ENCODE results near the gene WDR46. TPM values are rescaled to one million over a fixed set of nuclear protein-coding genes. Genes with fewer than 3 reads are reported as not detected.

WDR46 gene
- total RNA-seq, 6 experiments from 2014 or later = 13.1 to 35.2 (median 23.9) TPM

- Histone ChIP-seq H3K36me3 (peaks cover 0 to 39% (median 6%) of the 10 kb centered on the region in 4 donors), H3K4me3 (no peak overlapping the region), H3K27me3 (no peaks in the 10 kb centered on the region), H3K4me1 (peaks cover 2 to 30% (median 17%) of the 10 kb centered on the region in 4 donors), H3K9me3 (no peaks in the 10 kb centered on the region), H3K27ac (no peak overlapping the region)
- 61% methylated on average over 2 of the region's 3 CpGs for WGBS (ENCODE audit: insufficient coverage, low coverage, low lambda C conversion rate, missing lambda C conversion rate)
- ATAC-seq (no peak), DNase-seq (no peak)
- intact Hi-C loops (cut with DNase I) = no loop called here
- TF ChIP-seq CTCF (IDR thresholded peaks at IDR 0.05) (no peak), POLR2A (IDR thresholded peaks at IDR 0.05) (no peak)
Observed at GRCh38 chr6:33278810-33279209, 10.2 kb downstream of the WDR46 start.

DNA sequence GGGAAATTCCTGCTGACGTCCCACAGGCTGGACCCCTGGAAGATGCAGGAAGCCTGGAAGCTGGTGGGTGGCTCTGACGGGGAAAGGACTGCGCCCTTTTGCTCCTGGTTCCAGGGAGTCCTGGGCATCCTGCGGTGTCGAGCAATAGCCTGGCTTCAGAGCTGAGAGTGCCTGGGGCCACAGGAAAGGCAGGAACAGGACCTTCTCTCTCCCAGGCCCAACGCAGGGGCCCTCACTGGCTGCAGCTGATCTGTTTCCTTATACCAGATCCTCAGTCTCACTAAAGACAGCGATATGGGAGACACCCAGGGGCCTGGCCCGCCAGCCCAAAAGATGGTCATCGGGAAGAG lies 10.7 kb downstream of the WDR46 start:
- Histone ChIP-seq H3K9me3 (no peaks in the 10 kb centered on the region), H3K27me3 (no peaks in the 10 kb centered on the region), H3K36me3 (peaks cover 0 to 43% (median 6%) of the 10 kb centered on the region in 4 donors), H3K4me1 (peaks cover 2 to 32% (median 19%) of the 10 kb centered on the region in 4 donors), H3K27ac (no peak overlapping the region), H3K4me3 (no peak overlapping the region)
- TF ChIP-seq CTCF (IDR thresholded peaks at IDR 0.05) (no peak), POLR2A (IDR thresholded peaks at IDR 0.05) (no peak)
- intact Hi-C loops (cut with DNase I) = no loop called here
- DNase-seq = no peak
- 51% methylated on average over 4 of the region's 9 CpGs for WGBS (ENCODE audit: insufficient coverage, low coverage, low lambda C conversion rate, missing lambda C conversion rate)
- ATAC-seq = no peak

DNA sequence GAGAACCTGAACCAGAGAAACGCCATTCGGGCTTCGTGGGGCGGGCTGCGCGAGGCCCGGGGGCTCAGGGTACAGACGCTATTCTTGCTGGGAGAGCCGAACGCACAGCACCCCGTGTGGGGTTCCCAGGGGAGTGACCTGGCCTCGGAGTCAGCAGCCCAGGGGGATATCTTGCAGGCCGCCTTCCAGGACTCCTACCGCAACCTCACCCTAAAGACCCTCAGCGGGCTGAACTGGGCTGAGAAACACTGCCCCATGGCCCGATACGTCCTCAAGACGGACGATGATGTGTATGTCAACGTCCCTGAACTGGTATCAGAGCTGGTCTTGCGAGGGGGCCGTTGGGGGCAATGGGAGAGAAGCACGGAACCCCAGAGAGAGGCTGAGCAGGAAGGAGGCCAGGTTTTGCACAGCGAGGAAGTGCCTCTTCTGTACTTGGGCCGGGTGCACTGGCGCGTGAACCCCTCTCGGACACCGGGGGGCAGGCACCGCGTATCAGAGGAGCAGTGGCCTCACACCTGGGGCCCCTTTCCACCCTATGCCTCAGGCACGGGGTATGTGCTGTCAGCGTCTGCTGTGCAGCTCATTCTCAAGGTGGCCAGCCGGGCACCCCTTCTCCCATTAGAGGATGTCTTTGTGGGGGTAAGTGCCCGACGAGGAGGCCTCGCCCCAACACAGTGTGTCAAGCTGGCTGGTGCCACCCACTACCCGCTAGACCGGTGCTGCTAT lies 11.2 kb downstream of the WDR46 start:
- intact Hi-C loops (cut with DNase I) = no loop called here

DNA sequence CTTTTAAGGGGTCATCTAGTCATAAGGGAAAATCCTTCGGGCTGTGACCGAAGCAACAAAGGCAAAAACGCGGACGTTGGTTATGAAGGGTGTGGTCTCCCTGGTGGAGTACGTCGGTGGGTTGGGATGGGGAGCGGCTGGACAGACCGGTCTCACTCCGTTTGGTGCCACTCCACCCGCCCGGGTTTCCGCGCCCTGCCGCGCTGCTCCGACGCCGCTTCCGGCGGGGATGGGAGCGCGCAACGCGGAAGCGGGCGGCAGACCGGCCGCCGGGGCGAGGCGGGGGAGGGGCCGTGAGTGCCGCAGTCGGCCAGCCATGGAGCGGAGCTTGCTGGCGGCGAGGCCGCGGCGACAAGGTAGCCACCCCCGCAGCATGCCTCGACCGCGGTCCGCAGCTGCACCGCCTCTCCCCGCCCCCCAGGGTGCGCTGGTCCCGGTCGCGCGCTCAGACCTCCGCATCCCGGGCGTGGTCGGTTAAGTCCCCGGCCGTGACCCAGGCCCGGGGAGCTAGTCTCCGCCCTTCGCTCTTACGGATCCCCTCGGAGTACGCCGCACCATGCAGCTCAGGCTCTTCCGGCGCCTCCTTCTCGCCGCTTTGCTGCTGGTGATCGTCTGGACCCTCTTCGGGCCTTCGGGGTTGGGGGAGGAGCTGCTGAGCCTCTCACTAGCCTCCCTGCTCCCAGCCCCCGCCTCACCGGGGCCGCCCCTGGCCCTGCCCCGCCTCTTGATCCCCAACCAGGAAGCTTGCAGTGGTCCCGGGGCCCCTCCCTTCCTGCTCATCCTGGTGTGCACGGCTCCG lies 12.0 kb downstream of the WDR46 start, which contains the start of gene B3GALT4:
TSS of gene B3GALT4 (plus strand) at position 260 of the 799 bp plus-strand sequence. CDS start at position 557, 297 bp downstream.
- H3K27me3 ChIP-seq = no peaks in the 10 kb centered on the region
- peaks cover 0 to 33% (median 6%) of the 10 kb centered on the region in 4 donors for H3K36me3 ChIP-seq
- H3K9me3 ChIP-seq = no peaks in the 10 kb centered on the region
- WGBS (ENCODE audit: insufficient coverage, low coverage, low lambda C conversion rate, missing lambda C conversion rate) = 13% methylated on average over 24 of the region's 80 CpGs
- H3K4me3 ChIP-seq = peak within 1 kb of the TSS; percentile 44 to 66 (median 56)
- peak; percentile 70 to 79 (median 71) for DNase-seq
- H3K4me1 ChIP-seq = peaks cover 2 to 41% (median 21%) of the 10 kb centered on the region in 4 donors
- ATAC-seq = peak; percentile 53 to 77 (median 60)
- peak within 1 kb of the TSS; percentile 36 to 72 (median 61) for H3K27ac ChIP-seq
- peak; percentile 57 for TF ChIP-seq POLR2A (IDR thresholded peaks at IDR 0.05)
- TF ChIP-seq CTCF (IDR thresholded peaks at IDR 0.05) = peak; percentile 37 to 48 (median 44)
- intact Hi-C loops (cut with DNase I) = no loop called here

More for the DNA sequence above, 11.2 kb downstream of the WDR46 start:
- 66% methylated on average over 6 of the region's 39 CpGs for WGBS (ENCODE audit: insufficient coverage, low coverage, low lambda C conversion rate, missing lambda C conversion rate)
- H3K4me3 ChIP-seq = peak overlapping the region; percentile 44 to 66 (median 56)
- peaks cover 2 to 36% (median 20%) of the 10 kb centered on the region in 4 donors for H3K4me1 ChIP-seq
- H3K27me3 ChIP-seq = no peaks in the 10 kb centered on the region
- peaks cover 0 to 40% (median 6%) of the 10 kb centered on the region in 4 donors for H3K36me3 ChIP-seq
- ATAC-seq = peak in 1 of 4 donors; percentile 12
- H3K27ac ChIP-seq = peak overlapping the region; percentile 36 to 72 (median 61)
- DNase-seq = peak in 1 of 3 donors; percentile 30
- no peaks in the 10 kb centered on the region for H3K9me3 ChIP-seq
- no peak for TF ChIP-seq POLR2A (IDR thresholded peaks at IDR 0.05)
- TF ChIP-seq CTCF (IDR thresholded peaks at IDR 0.05) = no peak
